Activated CD4-positive, alpha-beta memory T cell treated with anti-CD3 and anti-CD28 coated beads, Interleukin-2, amount 10 ng/mL, durations not matched to agents 7 days and 5 days (primary cell): ENCODE results near the gene MPIG6B. TPM values are rescaled to one million over a fixed set of nuclear protein-coding genes. Genes with fewer than 3 reads are reported as not detected.

Experiments used
- CTCF ChIA-PET: fragments of 350-600 bp; sonication (Branson Sonifier 250); formaldehyde crosslinking; loops from one replicate; lab custom pipeline; 2021; ENCODE audit warnings: antibody characterized with exemption, inconsistent platforms; lab: Charles Lee
- POLR2A ChIA-PET: fragments of 350-600 bp; sonication (Branson Sonifier 250); formaldehyde crosslinking; loops from one replicate; lab custom pipeline; 2021; ENCODE audit warnings: antibody characterized with exemption; lab: Charles Lee
- DNase-seq: peaks from one replicate; pipeline ENCODE4 v3.0.0-alpha.2; 2020
- H3K27ac Mint-ChIP-seq: one replicate; pipeline ENCODE4 v1.8.0; 2021; ENCODE audit warnings: mild to moderate bottlenecking, mixed read lengths
- H3K27me3 Mint-ChIP-seq: one replicate; pipeline ENCODE4 v1.8.0; 2021; ENCODE audit warnings: mixed read lengths
- H3K36me3 Mint-ChIP-seq: one replicate; pipeline ENCODE4 v1.8.0; 2021; ENCODE audit warnings: low read depth, mixed read lengths
- H3K4me1 Mint-ChIP-seq: one replicate; pipeline ENCODE4 v1.8.0; 2021; ENCODE audit warnings: mixed read lengths
- H3K4me3 Mint-ChIP-seq: one replicate; pipeline ENCODE4 v1.8.0; 2021; ENCODE audit warnings: mild to moderate bottlenecking, mixed read lengths
- H3K9me3 Mint-ChIP-seq: one replicate; pipeline ENCODE4 v1.8.0; 2021; ENCODE audit warnings: mixed read lengths
- total RNA-seq, 2 experiments: library from RNA; stranded (reverse); gene quantifications; one replicate each; pipeline ENCODE4 v1.2.3, GENCODE V29; 2021

Gene MPIG6B
- total RNA-seq, 2 experiments from 2014 or later = not detected

DNA sequence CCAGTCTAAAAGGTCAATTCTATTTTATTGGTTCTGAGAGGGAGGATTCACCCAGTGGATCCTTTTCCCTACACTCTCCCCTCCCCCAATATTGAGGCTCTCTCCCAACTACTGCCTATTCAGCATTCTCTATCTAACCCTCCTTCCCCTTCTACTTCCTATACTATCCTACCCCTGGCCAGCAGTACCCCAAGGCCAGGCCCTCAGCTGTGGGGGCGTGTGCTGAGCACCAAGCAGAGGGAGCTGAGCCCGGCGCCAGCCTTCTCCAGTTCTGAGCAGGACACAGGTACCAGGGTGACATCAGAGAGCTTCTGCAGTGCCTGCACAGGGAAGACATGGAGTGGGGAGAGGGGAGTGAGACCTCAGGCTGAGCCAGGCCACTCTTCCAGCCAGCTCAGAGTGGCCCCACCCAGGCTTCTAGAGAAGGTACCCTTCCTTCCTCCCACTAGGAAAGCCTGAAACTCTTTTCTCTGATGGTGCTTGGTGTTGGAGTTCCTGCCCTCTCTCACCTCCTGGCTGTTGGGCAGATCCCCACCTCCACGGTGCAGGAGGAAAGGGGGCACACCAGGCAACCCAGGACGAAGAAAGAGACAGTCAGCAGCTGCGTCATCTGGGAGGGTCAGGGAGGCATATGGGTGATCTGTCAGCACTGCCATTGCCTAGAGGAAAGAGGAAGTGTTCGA is 4.0 kb downstream of the MPIG6B start:
- Mint-ChIP-seq H3K4me3 (peak overlapping the region; percentile 60), H3K9me3 (no peaks in the 10 kb centered on the region), H3K36me3 (peaks cover 55% of the 10 kb centered on the region), H3K27ac (peak overlapping the region; percentile 80), H3K27me3 (no peaks in the 10 kb centered on the region), H3K4me1 (peaks cover 67% of the 10 kb centered on the region)
- CTCF ChIA-PET = interaction anchor here (1.1 to 5.1 kb wide), 3 partner anchors 11 to 103 kb away, joined by 3 to 31 read pairs (median 15); no protein-coding TSS in a partner anchor
- DNase-seq = peak; percentile 33
- POLR2A ChIA-PET = interaction anchor here (0.7 to 5.5 kb wide), 10 partner anchors 10 to 93 kb away, joined by 3 to 58 read pairs (median 4); partner anchors contain the start of genes ABHD16A, CLIC1, MSH5 and VARS1

DNA sequence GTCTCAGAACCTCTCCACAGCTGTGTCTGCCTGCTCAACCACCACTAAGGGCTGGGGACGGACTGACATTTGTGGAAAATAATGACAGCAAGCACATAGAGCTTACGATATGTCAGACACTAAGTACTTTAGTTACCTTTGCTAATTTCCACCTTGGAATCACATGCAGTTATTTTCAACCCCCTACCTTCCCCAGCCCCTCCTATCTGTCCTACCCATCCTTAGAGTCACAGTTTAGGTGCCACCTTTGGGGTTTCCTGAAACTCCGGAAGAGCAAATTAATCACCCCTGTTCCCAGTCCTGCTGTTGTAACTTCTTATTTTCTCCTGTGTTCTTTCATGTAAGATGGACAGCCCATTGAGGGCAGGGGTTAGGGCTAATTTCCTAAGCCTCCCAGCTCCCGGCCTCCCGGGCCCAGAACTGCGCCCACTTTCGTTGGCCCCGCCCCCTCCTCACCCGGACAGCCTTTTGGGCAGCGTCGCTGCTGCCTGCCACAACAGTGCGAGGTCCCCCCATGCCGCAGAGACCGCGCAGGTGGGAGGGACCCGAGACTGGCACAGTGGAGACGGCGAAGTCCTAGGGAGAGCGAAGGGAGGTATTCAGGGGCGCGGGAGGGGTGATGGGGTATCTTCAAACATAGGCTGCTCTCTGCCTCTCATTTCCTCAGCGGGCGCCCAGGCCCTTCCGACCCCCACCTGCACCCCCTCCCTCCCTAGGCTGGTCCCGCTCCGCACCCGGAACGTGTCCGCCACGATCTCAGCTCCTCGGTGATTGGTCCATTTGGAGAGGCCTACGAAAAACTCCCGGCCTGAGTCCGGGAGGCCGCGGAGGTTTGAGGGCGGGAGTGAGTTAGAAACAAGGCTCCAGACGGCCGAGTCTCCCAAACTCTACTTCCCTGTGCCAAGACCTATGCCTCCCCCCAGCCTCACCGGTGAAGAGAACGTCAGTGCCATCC is 4.8 kb downstream of the MPIG6B start:
- no peak for DNase-seq
- peaks cover 58% of the 10 kb centered on the region for H3K36me3 Mint-ChIP-seq
- peak overlapping the region; percentile 82 for H3K27ac Mint-ChIP-seq
- POLR2A ChIA-PET = interaction anchor here (0.9 to 5.5 kb wide), 10 partner anchors 9 to 99 kb away, joined by 3 to 58 read pairs (median 10); partner anchors contain the start of genes ABHD16A, CLIC1, HSPA1B and MSH5
- H3K4me1 Mint-ChIP-seq = peaks cover 69% of the 10 kb centered on the region
- no peaks in the 10 kb centered on the region for H3K27me3 Mint-ChIP-seq
- no peaks in the 10 kb centered on the region for H3K9me3 Mint-ChIP-seq
- peak overlapping the region; percentile 88 for H3K4me3 Mint-ChIP-seq
- CTCF ChIA-PET = interaction anchor here (1.1 to 5.5 kb wide), 5 partner anchors 11 to 103 kb away, joined by 3 to 46 read pairs (median 31); partner anchors contain the start of gene MSH5

DNA sequence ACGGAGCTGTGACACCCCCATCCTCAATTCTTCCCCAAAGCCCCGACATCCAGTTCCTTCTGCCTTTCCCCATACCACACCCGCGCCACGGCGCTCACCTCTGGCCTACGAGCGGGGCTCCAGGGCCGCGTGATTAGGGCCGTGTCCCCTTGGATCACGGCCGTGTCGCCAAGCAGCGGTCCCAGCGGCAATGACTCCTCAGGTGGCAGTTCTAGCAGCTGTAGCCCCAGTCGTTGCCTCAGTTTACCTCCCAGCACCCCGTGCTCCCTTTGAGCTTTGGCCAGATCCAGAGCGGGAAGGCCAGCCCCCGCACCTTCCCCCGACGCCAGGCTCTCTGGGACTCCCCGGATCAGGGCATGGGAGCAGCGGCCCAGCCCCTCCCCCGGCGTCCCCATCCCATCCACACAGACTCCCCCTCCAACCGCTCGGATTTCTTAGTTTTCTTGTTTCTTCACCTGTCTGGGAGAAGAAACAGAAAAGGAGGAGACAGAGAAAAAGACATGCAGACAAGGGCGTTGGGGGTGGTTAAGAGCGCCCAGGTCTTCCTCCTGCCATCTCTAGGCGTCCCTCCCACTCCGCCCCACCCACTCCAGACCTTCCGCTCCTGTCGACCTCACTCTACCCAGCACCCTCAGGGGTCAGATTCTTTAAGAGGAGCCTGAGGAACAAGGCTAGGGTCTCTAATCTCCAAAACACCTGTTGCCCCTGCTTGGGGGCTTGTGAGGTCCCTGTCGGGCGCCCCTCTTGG is 5.8 kb downstream of the MPIG6B start, which contains the start of gene DDAH2:
TSS of gene DDAH2 (minus strand) at position 533 of the 748 bp plus-strand sequence. CDS start at position 395, 138 bp downstream.
- Mint-ChIP-seq H3K36me3 (peaks cover 67% of the 10 kb centered on the region), H3K9me3 (no peaks in the 10 kb centered on the region), H3K27me3 (no peaks in the 10 kb centered on the region), H3K4me3 (peak within 1 kb of the TSS; percentile 88), H3K4me1 (peaks cover 76% of the 10 kb centered on the region), H3K27ac (peak within 1 kb of the TSS; percentile 82)
- CTCF ChIA-PET = interaction anchor here (0.7 to 5.5 kb wide), 13 partner anchors 10 to 110 kb away, joined by 3 to 46 read pairs (median 7); partner anchors contain the start of genes ABHD16A, HSPA1A, HSPA1B and HSPA1L
- POLR2A ChIA-PET = interaction anchor here (0.7 to 4.0 kb wide), 16 partner anchors 10 to 108 kb away, joined by 3 to 50 read pairs (median 5); partner anchors contain the start of genes HSPA1B, LSM2, MSH5 and VARS1
- DNase-seq = no peak

DNA sequence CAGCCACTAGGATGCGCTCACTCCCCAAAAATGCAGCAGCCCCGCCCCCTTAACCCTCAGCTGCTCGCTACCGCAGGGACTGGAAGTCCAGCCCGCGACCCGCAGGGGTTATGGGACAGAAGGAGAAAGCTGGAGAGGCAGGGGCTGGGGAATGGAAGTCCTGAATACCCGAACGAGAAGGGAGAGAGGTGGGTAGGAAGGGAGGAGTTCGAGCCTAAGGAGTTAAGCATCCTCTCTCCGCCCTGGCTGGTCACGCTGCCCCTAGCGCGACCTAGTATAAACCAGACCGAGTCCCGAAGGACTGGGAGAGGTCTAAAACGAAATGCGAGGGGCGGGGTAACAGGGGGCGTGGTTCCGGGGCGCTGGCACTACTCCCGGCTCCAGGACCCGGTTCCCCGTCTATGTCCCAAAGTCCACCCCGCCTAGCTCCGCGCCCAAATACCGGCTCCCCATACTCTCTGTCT is 6.4 kb downstream of the MPIG6B start:
- H3K4me1 Mint-ChIP-seq = peaks cover 79% of the 10 kb centered on the region
- no peaks in the 10 kb centered on the region for H3K27me3 Mint-ChIP-seq
- H3K4me3 Mint-ChIP-seq = peak overlapping the region; percentile 88
- no peaks in the 10 kb centered on the region for H3K9me3 Mint-ChIP-seq
- ChIA-PET CTCF (interaction anchor here (0.6 to 5.5 kb wide), 15 partner anchors 10 to 161 kb away, joined by 3 to 46 read pairs (median 4); partner anchors contain the start of genes ABHD16A, HSPA1A, HSPA1B and HSPA1L), POLR2A (interaction anchor here (0.7 to 4.0 kb wide), 18 partner anchors 10 to 107 kb away, joined by 3 to 50 read pairs (median 5); partner anchors contain the start of genes HSPA1A, HSPA1B, HSPA1L and LSM2)
- peaks cover 73% of the 10 kb centered on the region for H3K36me3 Mint-ChIP-seq
- peak overlapping the region; percentile 82 for H3K27ac Mint-ChIP-seq
- peak; percentile 82 for DNase-seq

DNA sequence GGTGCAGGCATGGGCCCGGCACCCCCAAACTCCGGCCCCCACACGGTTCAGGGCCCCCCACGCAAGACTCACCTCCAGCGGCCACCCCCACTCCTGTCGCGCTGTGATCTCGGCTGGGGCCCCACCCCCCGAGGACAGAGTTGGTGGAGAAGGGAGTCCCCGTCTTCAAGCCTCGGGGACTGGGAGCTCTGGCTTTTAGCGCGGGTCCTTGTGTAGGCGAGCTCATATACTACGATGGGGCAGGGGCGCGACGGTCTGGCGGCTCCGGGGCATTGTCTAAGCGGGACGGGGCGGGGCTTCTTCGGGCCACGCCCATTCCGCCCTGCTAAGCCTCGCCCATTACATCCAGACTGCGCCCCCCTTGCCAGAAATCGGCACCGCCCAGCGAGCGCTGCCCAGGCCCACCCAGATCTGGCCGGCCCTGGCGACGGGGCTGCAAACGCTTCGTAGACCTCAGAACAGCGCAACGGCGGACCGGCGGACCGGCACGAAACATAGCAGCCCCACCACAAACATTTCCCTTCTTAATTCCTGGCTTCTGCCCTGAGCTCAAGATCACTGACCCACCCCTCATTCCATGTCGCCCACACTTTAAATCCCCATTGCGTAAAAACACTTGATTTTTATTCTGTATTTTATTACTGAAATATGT is 6.9 kb downstream of the MPIG6B start:
- Mint-ChIP-seq H3K27ac (peak overlapping the region; percentile 70), H3K9me3 (no peaks in the 10 kb centered on the region), H3K4me1 (peaks cover 79% of the 10 kb centered on the region), H3K27me3 (no peaks in the 10 kb centered on the region), H3K36me3 (peaks cover 79% of the 10 kb centered on the region), H3K4me3 (peak overlapping the region; percentile 88)
- POLR2A ChIA-PET = interaction anchor here (0.9 to 4.0 kb wide), 17 partner anchors 9 to 106 kb away, joined by 3 to 50 read pairs (median 5); partner anchors contain the start of genes HSPA1A, HSPA1B, HSPA1L and LSM2
- peak; percentile 69 for DNase-seq
- CTCF ChIA-PET = interaction anchor here (0.6 to 5.5 kb wide), 18 partner anchors 9 to 160 kb away, joined by 3 to 46 read pairs (median 4); partner anchors contain the start of genes ABHD16A, HSPA1A, HSPA1B and HSPA1L

DNA sequence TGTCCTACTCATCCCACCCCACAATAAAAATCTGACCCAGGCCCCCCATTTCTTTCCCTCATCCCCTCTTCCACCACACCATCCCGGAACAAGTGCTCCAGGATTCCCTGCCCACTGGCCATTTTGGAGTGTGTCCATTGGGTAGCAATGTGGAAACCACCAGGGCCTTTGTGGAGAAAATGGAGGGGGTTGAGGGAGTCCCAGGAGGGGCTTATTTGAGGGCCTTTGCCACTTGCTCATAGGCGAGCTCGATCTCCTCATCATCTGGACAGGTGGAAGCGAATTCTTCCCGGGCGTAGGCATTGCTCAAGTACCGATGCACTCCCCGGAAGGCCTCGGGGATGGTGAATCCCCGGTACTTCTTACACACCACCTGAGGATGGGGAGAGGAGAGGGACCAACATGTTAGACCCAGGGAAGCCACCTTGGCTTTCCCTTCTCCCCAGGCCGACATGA is 7.5 kb downstream of the MPIG6B start:
- Mint-ChIP-seq H3K36me3 (peaks cover 82% of the 10 kb centered on the region), H3K9me3 (no peaks in the 10 kb centered on the region), H3K27me3 (no peaks in the 10 kb centered on the region), H3K27ac (peak overlapping the region; percentile 70), H3K4me1 (peaks cover 77% of the 10 kb centered on the region), H3K4me3 (peak overlapping the region; percentile 88)
- POLR2A ChIA-PET = interaction anchor here (0.7 to 4.0 kb wide), 15 partner anchors 9 to 446 kb away, joined by 3 to 50 read pairs (median 5); partner anchors contain the start of genes HSPA1A, HSPA1B, HSPA1L and LSM2
- no peak for DNase-seq
- CTCF ChIA-PET = interaction anchor here (0.6 to 5.5 kb wide), 11 partner anchors 8 to 159 kb away, joined by 3 to 46 read pairs (median 4); partner anchors contain the start of genes ABHD16A, HSPA1B and MSH5

DNA sequence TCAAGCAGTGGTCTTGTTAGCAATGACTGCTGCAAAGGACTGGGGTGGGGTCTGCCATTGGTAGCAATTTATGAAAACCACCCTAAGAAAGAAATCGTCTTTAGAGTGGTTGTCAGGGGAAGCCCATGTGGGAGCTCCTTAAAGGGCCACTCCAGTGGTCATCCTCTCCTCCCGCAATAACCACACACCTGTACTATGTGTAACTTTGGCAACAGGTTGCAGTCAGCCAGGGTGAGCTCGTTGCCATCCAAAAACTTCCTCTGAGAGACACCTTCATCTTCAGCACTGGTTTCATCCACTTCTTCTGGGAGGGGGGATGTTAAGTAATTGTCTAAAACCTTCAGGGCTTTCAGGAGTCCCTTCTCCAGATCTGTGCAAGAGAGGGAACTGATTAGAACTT is 8.9 kb downstream of the MPIG6B start:
- Mint-ChIP-seq H3K9me3 (no peaks in the 10 kb centered on the region), H3K27ac (peak overlapping the region; percentile 47), H3K27me3 (no peaks in the 10 kb centered on the region), H3K4me1 (peaks cover 69% of the 10 kb centered on the region), H3K4me3 (no peak overlapping the region), H3K36me3 (peaks cover 78% of the 10 kb centered on the region)
- POLR2A ChIA-PET = interaction anchor here (0.7 to 10.6 kb wide), 5 partner anchors 7 to 99 kb away, joined by 3 to 130 read pairs (median 3); partner anchors contain the start of genes CSNK2B, GPANK1, LY6G6D and MSH5
- no peak for DNase-seq
- CTCF ChIA-PET = interaction anchor here (1.1 to 5.5 kb wide), 2 partner anchors 38 to 99 kb away, joined by 5 to 46 read pairs; no protein-coding TSS in a partner anchor

DNA sequence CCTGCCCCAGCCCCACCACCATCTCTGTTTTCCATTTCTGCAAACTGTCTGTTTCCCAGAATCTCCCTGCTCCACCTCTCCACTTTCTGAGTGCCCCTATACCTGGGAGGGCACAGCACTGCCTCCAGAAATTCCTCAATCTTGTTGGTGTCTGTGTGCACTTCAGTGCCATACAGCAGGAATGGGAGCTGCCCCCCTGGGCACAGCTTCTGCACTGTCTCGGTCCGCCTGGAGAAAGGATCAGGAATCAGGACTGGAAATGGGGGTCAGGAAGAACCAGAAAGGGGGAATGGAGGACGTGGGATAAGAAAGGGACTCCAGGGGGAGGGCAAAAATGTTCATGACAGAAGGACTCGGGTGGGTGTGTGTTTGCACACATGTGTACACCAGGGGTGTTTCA is 10.6 kb downstream of the MPIG6B start:
- no peak for DNase-seq
- Mint-ChIP-seq H3K27me3 (no peaks in the 10 kb centered on the region), H3K4me3 (peak overlapping the region; percentile 99), H3K9me3 (no peaks in the 10 kb centered on the region), H3K36me3 (peaks cover 63% of the 10 kb centered on the region), H3K27ac (peak overlapping the region; percentile 95), H3K4me1 (peaks cover 69% of the 10 kb centered on the region)
- CTCF ChIA-PET = interaction anchor here (1.0 to 5.5 kb wide), 2 partner anchors 36 to 97 kb away, joined by 4 to 46 read pairs; no protein-coding TSS in a partner anchor
- POLR2A ChIA-PET = interaction anchor here (1.0 to 10.6 kb wide), 8 partner anchors 30 to 100 kb away, joined by 3 to 130 read pairs (median 42); partner anchors contain the start of genes ABHD16A, BAG6, CSNK2B and GPANK1

DNA sequence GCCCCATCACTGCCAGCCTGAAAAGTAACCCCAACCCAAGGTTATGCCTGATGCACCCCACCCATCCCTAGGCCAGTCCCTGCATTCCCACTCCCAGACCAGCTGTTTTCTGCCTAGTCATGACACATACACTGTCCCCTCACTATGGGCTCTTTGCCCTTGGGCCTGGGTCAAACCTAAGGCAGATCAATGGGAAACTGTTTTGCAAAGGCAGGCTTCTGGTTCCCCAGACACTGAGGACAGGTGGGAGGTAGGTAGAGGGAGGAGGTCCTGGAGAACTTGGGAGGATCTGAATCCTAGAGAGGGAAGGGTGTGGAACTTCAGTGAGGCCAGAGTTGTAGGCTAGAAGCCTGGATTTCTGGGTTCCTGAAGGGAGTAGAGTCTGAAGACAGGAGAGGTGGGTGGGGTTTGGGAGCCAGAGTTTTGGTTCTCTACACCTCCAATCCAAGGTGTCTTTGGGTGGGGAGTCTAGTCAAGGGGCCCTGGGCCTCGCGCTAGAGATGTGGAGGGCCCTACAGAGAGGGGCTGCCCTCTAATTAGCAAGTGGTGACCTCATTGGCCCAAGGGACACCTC is 11.2 kb downstream of the MPIG6B start:
- CTCF ChIA-PET = interaction anchor here (2.0 to 6.9 kb wide), 2 partner anchors 79 to 97 kb away, joined by 4 to 61 read pairs; no protein-coding TSS in a partner anchor
- Mint-ChIP-seq H3K4me1 (peaks cover 69% of the 10 kb centered on the region), H3K27ac (peak overlapping the region; percentile 95), H3K4me3 (peak overlapping the region; percentile 99), H3K9me3 (no peaks in the 10 kb centered on the region), H3K27me3 (no peaks in the 10 kb centered on the region), H3K36me3 (peaks cover 60% of the 10 kb centered on the region)
- POLR2A ChIA-PET = interaction anchor here (0.8 to 10.6 kb wide), 15 partner anchors 9 to 188 kb away, joined by 3 to 130 read pairs (median 58); partner anchors contain the start of genes ABHD16A, ATP6V1G2, BAG6 and CSNK2B
- no peak for DNase-seq
